Activated CD4-positive, alpha-beta memory T cell treated with anti-CD3 and anti-CD28 coated beads for 36 hours (primary cell): Measurements from ENCODE around the gene PCDH15. TPM values are rescaled to one million over a fixed set of nuclear protein-coding genes. Genes with fewer than 3 reads are reported as not detected.

Experiments used
- CTCF ChIA-PET: fragments of 350-600 bp; sonication (Branson Sonifier 250); formaldehyde crosslinking; loops from one replicate; lab custom pipeline; 2021; ENCODE audit warnings: antibody characterized with exemption, inconsistent platforms; lab: Charles Lee
- POLR2A ChIA-PET: fragments of 350-600 bp; sonication (Branson Sonifier 250); formaldehyde crosslinking; loops from one replicate; lab custom pipeline; 2021; ENCODE audit warnings: antibody characterized with exemption; lab: Charles Lee
- DNase-seq: peaks from one replicate; pipeline ENCODE4 v3.0.0-alpha.2; 2020
- H3K27ac Mint-ChIP-seq: one replicate; pipeline ENCODE4 v1.8.0; 2021; ENCODE audit warnings: mixed read lengths
- H3K27me3 Mint-ChIP-seq: one replicate; pipeline ENCODE4 v1.8.0; 2021; ENCODE audit warnings: mixed read lengths
- H3K36me3 Mint-ChIP-seq: one replicate; pipeline ENCODE4 v1.8.0; 2021; ENCODE audit warnings: mixed read lengths
- H3K4me1 Mint-ChIP-seq: one replicate; pipeline ENCODE4 v1.8.0; 2021; ENCODE audit warnings: low read depth, mixed read lengths
- H3K4me3 Mint-ChIP-seq: one replicate; pipeline ENCODE4 v1.8.0; 2021; ENCODE audit warnings: mild to moderate bottlenecking, mixed read lengths
- H3K9me3 Mint-ChIP-seq: one replicate; pipeline ENCODE4 v1.8.0; 2021; ENCODE audit warnings: mixed read lengths
- intact Hi-C: fragments of 100-400 bp; cut with micrococcal nuclease; formaldehyde crosslinking; loops from one replicate; pipeline ENCODE4 v1.15.1; 2023
- total RNA-seq, 2 experiments: library from RNA; stranded (reverse); gene quantifications; one replicate each; pipeline ENCODE4 v1.2.3, GENCODE V29; 2021

Gene PCDH15
- total RNA-seq, 2 experiments from 2014 or later, result not detected

GRCh38 chr10:54081950-54082349 is 719.1 kb downstream of the PCDH15 start:
- Mint-ChIP-seq H3K27me3 (no peaks in the 10 kb centered on the region), H3K36me3 (no peaks in the 10 kb centered on the region), H3K27ac (no peak overlapping the region), H3K9me3 (peaks cover 21% of the 10 kb centered on the region), H3K4me1 (no peaks in the 10 kb centered on the region), H3K4me3 (no peak overlapping the region)
- ChIA-PET CTCF (no interaction called here), POLR2A (no interaction called here)
- no peak for DNase-seq
- intact Hi-C loops, result no loop called here

DNA sequence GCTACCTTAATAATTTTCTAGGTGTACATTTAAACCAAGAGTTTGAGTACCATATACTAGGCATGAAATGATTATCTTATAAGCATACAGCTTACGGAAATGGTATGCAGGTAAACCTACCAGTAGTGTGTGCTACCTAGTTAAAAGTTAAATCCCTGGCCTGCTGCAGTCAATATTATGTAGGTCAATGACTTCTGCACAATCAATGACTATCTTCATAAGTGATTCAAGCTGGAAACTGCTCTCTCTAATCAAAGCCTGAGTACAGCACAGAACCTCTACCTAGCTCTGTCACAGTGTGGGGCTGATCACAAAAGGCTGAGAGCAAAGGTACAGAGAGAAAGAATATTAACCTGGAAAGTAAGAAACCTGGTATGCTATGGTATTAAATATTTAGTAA is 733.7 kb downstream of the PCDH15 start:
- Mint-ChIP-seq H3K9me3 (peaks cover 2% of the 10 kb centered on the region), H3K27me3 (no peaks in the 10 kb centered on the region), H3K36me3 (no peaks in the 10 kb centered on the region), H3K4me3 (no peak overlapping the region), H3K27ac (no peak overlapping the region), H3K4me1 (no peaks in the 10 kb centered on the region)
- POLR2A ChIA-PET, result no interaction called here
- CTCF ChIA-PET, result no interaction called here
- intact Hi-C loops, result no loop called here
- DNase-seq, result no peak

DNA sequence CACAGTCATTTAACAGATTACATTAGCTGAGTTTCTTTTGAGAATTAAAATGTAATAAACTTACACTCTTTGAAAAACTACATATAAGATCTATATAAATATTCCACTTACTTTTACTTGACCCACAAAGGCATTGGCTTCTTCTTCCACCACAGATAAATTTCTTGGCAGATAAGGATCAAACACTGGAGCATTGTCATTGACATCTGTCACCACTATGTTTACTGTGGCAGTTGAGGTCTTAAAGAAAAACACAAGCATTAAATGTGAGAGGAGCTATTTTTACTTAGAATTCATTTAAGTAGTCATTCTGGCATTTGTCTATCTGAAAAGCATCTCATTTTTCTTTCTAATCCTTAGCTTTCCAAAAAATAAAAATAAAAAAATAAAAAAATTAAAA is 734.4 kb downstream of the PCDH15 start:
- no peak overlapping the region for H3K4me3 Mint-ChIP-seq
- CTCF ChIA-PET, result no interaction called here

DNA sequence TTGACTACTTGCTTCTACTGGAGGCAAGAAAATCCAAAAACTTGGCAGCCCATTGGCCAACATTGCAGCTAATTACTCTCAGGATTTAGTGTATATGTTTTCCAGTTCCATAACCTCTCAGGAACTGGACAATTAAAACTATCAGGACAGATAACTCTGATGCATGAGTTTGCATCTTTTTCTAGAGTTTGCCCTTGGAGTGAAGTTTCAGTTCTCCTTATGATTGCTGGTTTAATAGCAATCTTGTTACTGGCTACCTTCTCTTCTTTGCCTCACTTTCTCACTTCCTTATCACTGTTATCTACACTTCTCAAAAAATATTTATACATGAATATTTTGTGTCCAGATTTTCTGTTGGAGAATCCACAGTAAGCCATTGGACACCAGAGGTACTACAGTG is 735.9 kb downstream of the PCDH15 start:
- intact Hi-C loops, result no loop called here
- no peak for DNase-seq
- H3K9me3 Mint-ChIP-seq, result peaks cover 4% of the 10 kb centered on the region
- CTCF ChIA-PET, result no interaction called here
- no peaks in the 10 kb centered on the region for H3K27me3 Mint-ChIP-seq
- no peak overlapping the region for H3K27ac Mint-ChIP-seq
- POLR2A ChIA-PET, result no interaction called here
- no peaks in the 10 kb centered on the region for H3K36me3 Mint-ChIP-seq
- H3K4me1 Mint-ChIP-seq, result no peaks in the 10 kb centered on the region
- no peak overlapping the region for H3K4me3 Mint-ChIP-seq

More for the DNA sequence above, 734.4 kb downstream of the PCDH15 start:
- POLR2A ChIA-PET, result no interaction called here
- Mint-ChIP-seq H3K9me3 (peaks cover 2% of the 10 kb centered on the region), H3K36me3 (no peaks in the 10 kb centered on the region), H3K27ac (no peak overlapping the region), H3K27me3 (no peaks in the 10 kb centered on the region), H3K4me1 (no peaks in the 10 kb centered on the region)
- intact Hi-C loops, result no loop called here
- DNase-seq, result no peak

DNA sequence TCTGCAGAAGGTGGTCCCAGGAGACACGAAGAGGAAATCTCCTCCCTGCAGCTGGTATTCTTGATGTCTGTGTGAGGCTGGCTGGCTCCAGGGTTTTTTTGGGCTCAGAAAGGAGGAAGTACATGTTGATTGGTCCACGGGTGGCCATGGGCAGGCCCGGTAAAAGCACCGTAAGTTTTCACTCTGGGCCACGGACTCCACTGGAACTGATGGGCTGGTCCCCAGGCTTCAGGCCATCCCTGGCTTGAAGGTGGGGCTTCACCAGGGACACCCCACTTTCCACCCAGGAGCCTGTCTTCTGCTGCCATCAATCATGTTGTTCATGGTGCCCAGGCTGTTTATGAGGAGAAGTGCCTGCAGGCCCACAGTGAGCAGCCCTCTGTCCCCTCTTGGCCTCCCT is 736.8 kb downstream of the PCDH15 start:
- intact Hi-C loops, result no loop called here
- POLR2A ChIA-PET, result no interaction called here
- no peak overlapping the region for H3K4me3 Mint-ChIP-seq
- no peak overlapping the region for H3K27ac Mint-ChIP-seq
- H3K36me3 Mint-ChIP-seq, result no peaks in the 10 kb centered on the region
- no peaks in the 10 kb centered on the region for H3K27me3 Mint-ChIP-seq
- DNase-seq, result no peak
- H3K9me3 Mint-ChIP-seq, result peaks cover 7% of the 10 kb centered on the region
- CTCF ChIA-PET, result no interaction called here
- H3K4me1 Mint-ChIP-seq, result no peaks in the 10 kb centered on the region

DNA sequence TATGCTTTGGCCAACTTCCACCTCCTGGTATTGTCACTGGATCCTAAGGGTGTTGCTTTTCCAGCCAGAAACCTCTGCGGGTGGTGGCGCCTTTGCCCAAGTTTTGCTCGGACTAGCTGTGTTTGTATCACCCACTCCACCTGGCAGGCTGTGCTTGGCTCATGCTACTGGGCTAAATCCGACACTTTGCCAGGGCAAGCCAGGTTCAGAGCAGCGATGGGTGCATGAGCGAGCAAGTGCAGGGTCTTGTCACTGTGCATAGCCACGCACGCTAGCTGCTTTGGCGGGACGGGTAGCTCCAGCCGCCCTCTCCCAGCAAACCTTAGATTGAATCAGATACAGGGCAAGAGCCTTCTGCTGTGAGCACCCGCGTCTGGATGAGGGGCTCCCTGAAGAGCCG is 737.5 kb downstream of the PCDH15 start:
- H3K4me1 Mint-ChIP-seq, result no peaks in the 10 kb centered on the region
- no peak overlapping the region for H3K4me3 Mint-ChIP-seq
- POLR2A ChIA-PET, result no interaction called here
- DNase-seq, result no peak
- intact Hi-C loops, result no loop called here
- H3K36me3 Mint-ChIP-seq, result no peaks in the 10 kb centered on the region
- H3K27ac Mint-ChIP-seq, result no peak overlapping the region
- H3K27me3 Mint-ChIP-seq, result no peaks in the 10 kb centered on the region
- H3K9me3 Mint-ChIP-seq, result peaks cover 9% of the 10 kb centered on the region
- CTCF ChIA-PET, result no interaction called here

- intact Hi-C loops, result no loop called here
- no peak for DNase-seq
- Mint-ChIP-seq H3K4me1 (no peaks in the 10 kb centered on the region), H3K27ac (no peak overlapping the region), H3K4me3 (no peak overlapping the region), H3K27me3 (no peaks in the 10 kb centered on the region), H3K9me3 (peaks cover 22% of the 10 kb centered on the region), H3K36me3 (no peaks in the 10 kb centered on the region)
- ChIA-PET CTCF (no interaction called here), POLR2A (no interaction called here)
Measured at GRCh38 chr10:54060572-54060971, 740.5 kb downstream of the PCDH15 start.

DNA sequence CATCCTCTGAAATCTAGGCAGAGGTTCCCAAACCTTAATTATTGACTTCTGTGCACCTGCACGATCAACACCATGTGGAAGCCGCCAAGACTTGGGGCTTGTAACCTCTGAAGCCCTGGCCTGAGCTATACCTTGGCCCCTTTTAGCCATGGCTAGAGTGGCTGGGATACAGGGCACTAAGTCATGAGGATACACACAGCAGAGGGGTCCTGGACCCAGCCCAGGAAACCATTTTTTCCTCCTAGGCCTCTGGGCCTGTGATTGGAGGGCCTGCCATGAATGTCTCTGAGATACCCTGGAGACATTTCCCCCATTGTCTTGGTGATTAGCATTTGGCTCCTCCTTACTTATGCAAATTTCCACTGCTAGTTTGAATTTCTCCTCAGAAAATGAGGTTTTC is 743.7 kb downstream of the PCDH15 start:
- H3K4me3 Mint-ChIP-seq, result no peak overlapping the region
- DNase-seq, result no peak
- intact Hi-C loops, result no loop called here
- H3K27ac Mint-ChIP-seq, result no peak overlapping the region
- H3K4me1 Mint-ChIP-seq, result no peaks in the 10 kb centered on the region
- H3K9me3 Mint-ChIP-seq, result peaks cover 26% of the 10 kb centered on the region
- CTCF ChIA-PET, result no interaction called here
- POLR2A ChIA-PET, result no interaction called here
- H3K36me3 Mint-ChIP-seq, result no peaks in the 10 kb centered on the region
- no peaks in the 10 kb centered on the region for H3K27me3 Mint-ChIP-seq

- no peaks in the 10 kb centered on the region for H3K36me3 Mint-ChIP-seq
- H3K27ac Mint-ChIP-seq, result no peak overlapping the region
- no peaks in the 10 kb centered on the region for H3K27me3 Mint-ChIP-seq
- CTCF ChIA-PET, result no interaction called here
- no peak overlapping the region for H3K4me3 Mint-ChIP-seq
- peaks cover 14% of the 10 kb centered on the region for H3K9me3 Mint-ChIP-seq
- no peaks in the 10 kb centered on the region for H3K4me1 Mint-ChIP-seq
- intact Hi-C loops, result no loop called here
- POLR2A ChIA-PET, result no interaction called here
- no peak for DNase-seq
Measured at GRCh38 chr10:54026340-54026739, 774.7 kb downstream of the PCDH15 start.

DNA sequence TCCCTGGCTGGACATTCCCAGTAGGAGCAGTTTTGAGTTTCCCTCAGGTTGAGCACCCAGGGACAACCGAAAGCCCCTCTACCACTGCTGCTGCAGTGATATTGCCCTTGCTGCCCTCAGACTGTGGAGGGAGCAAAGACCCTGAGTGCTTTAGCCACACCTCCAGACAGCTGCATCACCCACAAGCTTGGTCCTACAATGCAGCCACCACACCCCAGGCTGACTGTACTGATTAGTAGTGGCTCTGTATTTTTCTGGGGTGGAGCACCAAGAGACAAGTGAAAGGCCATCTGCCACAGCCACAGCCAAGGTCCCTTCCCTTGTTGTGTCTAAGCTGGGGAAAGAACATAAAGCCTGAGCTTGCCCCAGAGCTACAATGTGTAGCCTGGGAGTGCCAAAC is 789.9 kb downstream of the PCDH15 start:
- no peak overlapping the region for H3K27ac Mint-ChIP-seq
- H3K4me3 Mint-ChIP-seq, result no peak overlapping the region
- no peaks in the 10 kb centered on the region for H3K4me1 Mint-ChIP-seq
- H3K27me3 Mint-ChIP-seq, result no peaks in the 10 kb centered on the region
- peaks cover 39% of the 10 kb centered on the region for H3K9me3 Mint-ChIP-seq
- no peaks in the 10 kb centered on the region for H3K36me3 Mint-ChIP-seq
- ChIA-PET CTCF (no interaction called here), POLR2A (no interaction called here)
- no peak for DNase-seq
- intact Hi-C loops, result no loop called here

GRCh38 chr10:54010337-54010933 is 790.6 kb downstream of the PCDH15 start:
- POLR2A ChIA-PET, result no interaction called here
- H3K27me3 Mint-ChIP-seq, result no peaks in the 10 kb centered on the region
- intact Hi-C loops, result no loop called here
- peaks cover 34% of the 10 kb centered on the region for H3K9me3 Mint-ChIP-seq
- H3K36me3 Mint-ChIP-seq, result no peaks in the 10 kb centered on the region
- H3K27ac Mint-ChIP-seq, result no peak overlapping the region
- no peaks in the 10 kb centered on the region for H3K4me1 Mint-ChIP-seq
- no peak overlapping the region for H3K4me3 Mint-ChIP-seq
- no peak for DNase-seq
- CTCF ChIA-PET, result no interaction called here

DNA sequence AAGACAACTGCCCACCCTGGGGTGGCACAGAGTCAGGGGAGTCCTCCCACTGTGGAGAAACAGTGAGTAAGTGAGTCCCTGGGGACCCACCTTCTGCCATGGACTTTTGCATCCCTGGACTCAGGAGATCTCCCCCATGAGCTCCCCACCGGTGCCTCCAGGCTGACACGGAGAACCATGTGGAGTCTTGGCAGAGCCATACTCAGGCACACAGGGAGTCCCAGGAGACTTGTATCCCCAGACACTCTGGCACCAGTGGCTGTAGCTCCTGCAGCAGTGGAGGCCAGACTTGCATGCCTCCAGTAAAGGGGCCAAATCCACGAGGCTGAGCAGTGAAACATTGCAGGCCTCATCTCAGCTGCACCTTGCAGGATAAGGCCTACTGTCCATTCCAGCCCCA is 791.4 kb downstream of the PCDH15 start:
- no peaks in the 10 kb centered on the region for H3K4me1 Mint-ChIP-seq
- H3K36me3 Mint-ChIP-seq, result no peaks in the 10 kb centered on the region
- H3K9me3 Mint-ChIP-seq, result peaks cover 32% of the 10 kb centered on the region
- no peaks in the 10 kb centered on the region for H3K27me3 Mint-ChIP-seq
- POLR2A ChIA-PET, result no interaction called here
- intact Hi-C loops, result no loop called here
- DNase-seq, result no peak
- no peak overlapping the region for H3K4me3 Mint-ChIP-seq
- H3K27ac Mint-ChIP-seq, result no peak overlapping the region
- CTCF ChIA-PET, result no interaction called here

- Mint-ChIP-seq H3K27me3 (no peaks in the 10 kb centered on the region), H3K27ac (no peak overlapping the region), H3K4me1 (no peaks in the 10 kb centered on the region), H3K4me3 (no peak overlapping the region), H3K36me3 (no peaks in the 10 kb centered on the region), H3K9me3 (peaks cover 18% of the 10 kb centered on the region)
- intact Hi-C loops, result no loop called here
- POLR2A ChIA-PET, result no interaction called here
- CTCF ChIA-PET, result no interaction called here
- no peak for DNase-seq
Measured at GRCh38 chr10:54002077-54002476, 799.0 kb downstream of the PCDH15 start.
